ENCODE measurements around the gene ACOX3. TPM values are rescaled to one million over a fixed set of nuclear protein-coding genes. Genes with fewer than 3 reads are reported as not detected.

ACOX3 gene
- total and polyA plus RNA-seq, 10 of the 15 experiments (the other 5 are each of a cell fraction or from before 2014, with no cell fraction given) = 2.0 to 24.5 (median 14.0) TPM

GRCh38 chr4:8387615-8388527 is 52.7 kb downstream of the ACOX3 start (continued):
- TF ChIP-seq ZNF384 (IDR thresholded peaks at IDR 0.05; ENCODE audit: borderline replicate concordance, low read depth, low read length) = no peak

GRCh38 chr4:8387194-8387593 is 53.3 kb downstream of the ACOX3 start:
- in situ Hi-C loops (cut with MboI) (no loop called here), intact Hi-C loops (cut with micrococcal nuclease; ENCODE audit: unreplicated experiment) (no loop called here)
- Histone ChIP-seq H2AFZ (ENCODE audit: control insufficient read depth, low read depth, low read length) (no peak overlapping the region), H3K36me3 (ENCODE audit: control insufficient read depth in 2 of 2, insufficient read depth in 2 of 2, low read length in 1 of 2) (peaks cover 0 to 4% of the 10 kb centered on the region in 2 experiments; a peak in 3 of 4 replicates), H3K9ac (ENCODE audit: control insufficient read depth, insufficient read depth, low read length) (no peak overlapping the region), H3K4me3 (no peak overlapping the region), H3K4me1 (ENCODE audit: control insufficient read depth, insufficient read depth, low read length) (peaks cover 15% of the 10 kb centered on the region), H3K27me3 (replicated peaks in 1 of 2; ENCODE audit: control insufficient read depth in 2 of 2, insufficient read depth in 2 of 2, low read length in 1 of 2) (no peaks in the 10 kb centered on the region), H3K9me3 (replicated peaks; ENCODE audit: control insufficient read depth, insufficient read depth, low read length) (0 out of 3 replicates have a peak, but pooled peaks cover 1% of the 10 kb centered on the region), H3K4me2 (ENCODE audit: control insufficient read depth, insufficient read depth) (no peak overlapping the region), H3K27ac (ENCODE audit: control insufficient read depth, insufficient read depth) (no peak overlapping the region), H4K20me1 (ENCODE audit: control insufficient read depth, insufficient read depth) (no peaks in the 10 kb centered on the region), H3K79me2 (ENCODE audit: control insufficient read depth, insufficient read depth, low read length) (no peaks in the 10 kb centered on the region)
- 98% methylated on average over 22 of the region's 22 CpGs for WGBS (ENCODE audit: insufficient coverage, insufficient replicate concordance, low lambda C conversion rate, missing lambda C conversion rate)
- ATAC-seq = no peak
- RAD21 ChIA-PET (ENCODE audit: unreplicated experiment) = no interaction called here
- no TSS peak for BruUV-seq (replicated peaks)
- CTCF ChIA-PET = no interaction called here
- no peak for FAIRE-seq
- DNase-seq (ENCODE audit: low read depth, low spot score) = no peak
- no peak for TF ChIP-seq RUNX3 (IDR thresholded peaks at IDR 0.05; ENCODE audit: low read length)
- no peak for TF ChIP-seq MLLT1 (IDR thresholded peaks at IDR 0.05)
- TF ChIP-seq CBX3 (IDR thresholded peaks at IDR 0.05; ENCODE audit: borderline replicate concordance, low read depth) = no peak
- no peak for TF ChIP-seq SPI1 (IDR thresholded peaks at IDR 0.05; ENCODE audit: borderline replicate concordance, insufficient read depth, low read depth, low read length)
- no peak for TF ChIP-seq FOXM1 (IDR thresholded peaks at IDR 0.05; ENCODE audit: low read depth, low read length)
- TF ChIP-seq TARDBP (IDR thresholded peaks at IDR 0.05; ENCODE audit: borderline replicate concordance) = no peak
- TF ChIP-seq E2F8 (IDR thresholded peaks at IDR 0.05; ENCODE audit: low read depth, partially characterized antibody) = no peak
- no peak for TF ChIP-seq SMAD5 (IDR thresholded peaks at IDR 0.05; ENCODE audit: low read depth)
- no peak for TF ChIP-seq ZBTB4 (CRISPR knock-in tag; IDR thresholded peaks at IDR 0.05)
- POLR2A ChIA-PET = no interaction called here
- SMC1A ChIA-PET (ENCODE audit: uncharacterized antibody, unreplicated experiment) = no interaction called here
